Ishikawa (cell line): ENCODE measurements around the gene NRCAM.

Source experiments
- CEBPB ChIP-seq: IDR thresholded peaks from 2 replicates; pipeline ENCODE4 v1.6.1; 2012
- CREB1 ChIP-seq: IDR thresholded peaks from 2 replicates; pipeline ENCODE4 v1.6.1; 2012; ENCODE audit warnings: low read depth
- EGR1 ChIP-seq: IDR thresholded peaks from 2 replicates; pipeline ENCODE4 v1.6.1; 2012
- EP300 ChIP-seq: IDR thresholded peaks from 2 replicates; pipeline ENCODE4 v1.6.1; 2012; ENCODE audit warnings: borderline replicate concordance
- FOXM1 ChIP-seq: IDR thresholded peaks from 2 replicates; pipeline ENCODE4 v1.6.1; 2012; ENCODE audit warnings: low read depth, borderline replicate concordance
- MAX ChIP-seq: IDR thresholded peaks from 2 replicates; pipeline ENCODE4 v1.6.1; 2012
- NFIC ChIP-seq: IDR thresholded peaks from 2 replicates; pipeline ENCODE4 v1.6.1; 2012
- RAD21 ChIP-seq: IDR thresholded peaks from 2 replicates; pipeline ENCODE4 v1.6.1; 2012; ENCODE audit warnings: low read depth
- TAF1 ChIP-seq: IDR thresholded peaks from 2 replicates; pipeline ENCODE4 v1.6.1; 2012; ENCODE audit warnings: low read depth, mild to moderate bottlenecking
- TCF12 ChIP-seq: IDR thresholded peaks from 2 replicates; pipeline ENCODE4 v1.6.1; 2012; ENCODE audit warnings: low read depth
- TEAD4 ChIP-seq: IDR thresholded peaks from 2 replicates; pipeline ENCODE4 v1.6.1; 2012
- YY1 ChIP-seq: IDR thresholded peaks from 2 replicates; pipeline ENCODE4 v1.6.1; 2012; ENCODE audit warnings: low read depth
- ZBTB7A ChIP-seq: IDR thresholded peaks from 2 replicates; pipeline ENCODE4 v1.6.1; 2012; ENCODE audit warnings: low read depth
- TF ChIP-seq, protein P1 (sequence below): IDR thresholded peaks from 2 replicates; pipeline ENCODE4 v1.6.1; 2012; ENCODE audit warnings: low read depth, mild to moderate bottlenecking

GRCh38 chr7:108109221-108109908, 346.9 kb downstream of the NRCAM start:
- no peak for TF ChIP-seq FOXM1
- TF ChIP-seq MAX = no peak
- TF ChIP-seq RAD21 = peak; percentile 47
- TF ChIP-seq, protein P1, sequence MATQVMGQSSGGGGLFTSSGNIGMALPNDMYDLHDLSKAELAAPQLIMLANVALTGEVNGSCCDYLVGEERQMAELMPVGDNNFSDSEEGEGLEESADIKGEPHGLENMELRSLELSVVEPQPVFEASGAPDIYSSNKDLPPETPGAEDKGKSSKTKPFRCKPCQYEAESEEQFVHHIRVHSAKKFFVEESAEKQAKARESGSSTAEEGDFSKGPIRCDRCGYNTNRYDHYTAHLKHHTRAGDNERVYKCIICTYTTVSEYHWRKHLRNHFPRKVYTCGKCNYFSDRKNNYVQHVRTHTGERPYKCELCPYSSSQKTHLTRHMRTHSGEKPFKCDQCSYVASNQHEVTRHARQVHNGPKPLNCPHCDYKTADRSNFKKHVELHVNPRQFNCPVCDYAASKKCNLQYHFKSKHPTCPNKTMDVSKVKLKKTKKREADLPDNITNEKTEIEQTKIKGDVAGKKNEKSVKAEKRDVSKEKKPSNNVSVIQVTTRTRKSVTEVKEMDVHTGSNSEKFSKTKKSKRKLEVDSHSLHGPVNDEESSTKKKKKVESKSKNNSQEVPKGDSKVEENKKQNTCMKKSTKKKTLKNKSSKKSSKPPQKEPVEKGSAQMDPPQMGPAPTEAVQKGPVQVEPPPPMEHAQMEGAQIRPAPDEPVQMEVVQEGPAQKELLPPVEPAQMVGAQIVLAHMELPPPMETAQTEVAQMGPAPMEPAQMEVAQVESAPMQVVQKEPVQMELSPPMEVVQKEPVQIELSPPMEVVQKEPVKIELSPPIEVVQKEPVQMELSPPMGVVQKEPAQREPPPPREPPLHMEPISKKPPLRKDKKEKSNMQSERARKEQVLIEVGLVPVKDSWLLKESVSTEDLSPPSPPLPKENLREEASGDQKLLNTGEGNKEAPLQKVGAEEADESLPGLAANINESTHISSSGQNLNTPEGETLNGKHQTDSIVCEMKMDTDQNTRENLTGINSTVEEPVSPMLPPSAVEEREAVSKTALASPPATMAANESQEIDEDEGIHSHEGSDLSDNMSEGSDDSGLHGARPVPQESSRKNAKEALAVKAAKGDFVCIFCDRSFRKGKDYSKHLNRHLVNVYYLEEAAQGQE = no peak
- no peak for TF ChIP-seq YY1
- no peak for TF ChIP-seq TEAD4
- no peak for TF ChIP-seq TCF12
- no peak for TF ChIP-seq ZBTB7A
- TF ChIP-seq TAF1 = no peak
- TF ChIP-seq EGR1 = no peak
- TF ChIP-seq EP300 = no peak
- TF ChIP-seq CEBPB = no peak
- TF ChIP-seq NFIC = no peak
- no peak for TF ChIP-seq CREB1
